Activated naive CD4-positive, alpha-beta T cell treated with anti-CD3 and anti-CD28 coated beads, Interleukin-2, amount 50 U/mL, for 16 hours (primary cell): ENCODE measurements around the gene TIMM10B.
"Not testable (repeated sequence)": the region's sequence is repeated elsewhere in the genome, so short reads cannot be mapped to it uniquely, and the experiment has no call there.

Experiments used
- DNase-seq: peaks from one replicate; pipeline ENCODE4 v3.0.0-alpha.2; 2020

Gene TIMM10B

GRCh38 chr11:6520265-6520664 is 39.0 kb downstream of the TIMM10B start:
- DNase-seq = no peak

- DNase-seq = not testable (repeated sequence)
These were observed 40.6 kb downstream of the TIMM10B start for GRCh38 chr11:6521946-6522345.

- no peak for DNase-seq
These were observed 42.0 kb downstream of the TIMM10B start for GRCh38 chr11:6523253-6523652.

GRCh38 chr11:6526411-6527135 is 45.3 kb downstream of the TIMM10B start:
- no peak for DNase-seq

GRCh38 chr11:6529266-6529665 is 48.0 kb downstream of the TIMM10B start:
- DNase-seq = no peak

GRCh38 chr11:6530848-6531247 is 49.5 kb downstream of the TIMM10B start:
- DNase-seq = no peak

- no peak for DNase-seq
These were observed 50.0 kb downstream of the TIMM10B start for GRCh38 chr11:6531267-6531752.
